B cell (primary cell): ENCODE results near the gene TSPAN18.

Experiments used
- CTCF ChIP-seq: fragments of 200-600 bp; IDR thresholded peaks from one replicate; pipeline ENCODE4 v1.8.0; 2022; ENCODE audit warnings: antibody characterized with exemption, mild to moderate bottlenecking
- EZH2 ChIP-seq: IDR thresholded peaks from 2 replicates; pipeline ENCODE4 v1.6.1; 2012; ENCODE audit warnings: borderline replicate concordance, low read depth, mild to moderate bottlenecking, moderate library complexity, low read length; ENCODE audit not compliant: insufficient read depth, poor library complexity, severe bottlenecking

- TF ChIP-seq CTCF (no peak), EZH2 (no peak)
Observed at GRCh38 chr11:44771841-44772240, 45.1 kb downstream of the TSPAN18 start.
